Mucosa of stomach (tissue), 1 donor: Measurements from ENCODE around the gene RASL10B.
"Not testable (repeated sequence)": the region's sequence is repeated elsewhere in the genome, so short reads cannot be mapped to it uniquely, and the experiment has no call there.

Experiments used
- H3K27me3 ChIP-seq: one replicate; pipeline ENCODE4 v1.7.0; 2013; ENCODE audit warnings: mild to moderate bottlenecking, low read length; ENCODE audit not compliant: control insufficient read depth, insufficient read depth
- H3K36me3 ChIP-seq: one replicate; pipeline ENCODE4 v1.7.0; 2013; ENCODE audit warnings: low read length; ENCODE audit not compliant: control insufficient read depth, insufficient read depth
- H3K4me1 ChIP-seq: one replicate; pipeline ENCODE4 v1.7.0; 2013; ENCODE audit warnings: mild to moderate bottlenecking, low read length; ENCODE audit not compliant: control insufficient read depth, insufficient read depth
- H3K4me3 ChIP-seq: one replicate; pipeline ENCODE4 v1.7.0; 2013; ENCODE audit warnings: low read length
- H3K9ac ChIP-seq: one replicate; pipeline ENCODE4 v1.7.0; 2013; ENCODE audit warnings: mild to moderate bottlenecking, low read length, moderate library complexity
- H3K9me3 ChIP-seq: one replicate; pipeline ENCODE4 v1.7.0; 2013; ENCODE audit warnings: mild to moderate bottlenecking, low read length, moderate library complexity; ENCODE audit not compliant: control insufficient read depth
- donor health status: Pancreatic carcinoma.

Gene RASL10B

DNA sequence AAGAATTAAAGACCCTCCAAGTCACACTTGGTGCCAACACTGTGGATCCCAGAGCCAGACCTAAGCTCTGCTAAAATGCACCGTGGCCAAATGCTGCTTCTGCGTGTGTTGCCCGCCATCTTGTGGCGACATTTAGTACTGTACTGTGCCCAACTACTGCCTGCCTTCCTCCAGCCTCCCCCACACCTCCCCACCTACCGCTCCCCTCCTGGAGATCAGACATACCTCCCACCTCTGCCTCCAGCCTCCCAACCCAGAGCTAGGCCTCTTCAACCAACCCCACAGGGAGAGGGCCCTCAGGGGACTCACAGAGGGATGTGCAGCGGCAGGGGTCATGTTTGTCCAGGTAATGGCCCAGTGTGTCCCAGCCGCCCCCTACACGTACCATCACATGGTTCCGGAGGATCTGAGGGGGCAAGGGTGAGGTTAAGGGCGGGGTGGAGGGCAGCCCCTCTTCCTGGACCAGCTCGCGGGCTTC is 16.1 kb downstream of the RASL10B start:
- Histone ChIP-seq H3K4me1 (peaks cover 35% of the 10 kb centered on the region), H3K27me3 (peaks cover 44% of the 10 kb centered on the region), H3K4me3 (no peak overlapping the region), H3K9ac (no peak overlapping the region), H3K9me3 (no peaks in the 10 kb centered on the region), H3K36me3 (no peaks in the 10 kb centered on the region)

DNA sequence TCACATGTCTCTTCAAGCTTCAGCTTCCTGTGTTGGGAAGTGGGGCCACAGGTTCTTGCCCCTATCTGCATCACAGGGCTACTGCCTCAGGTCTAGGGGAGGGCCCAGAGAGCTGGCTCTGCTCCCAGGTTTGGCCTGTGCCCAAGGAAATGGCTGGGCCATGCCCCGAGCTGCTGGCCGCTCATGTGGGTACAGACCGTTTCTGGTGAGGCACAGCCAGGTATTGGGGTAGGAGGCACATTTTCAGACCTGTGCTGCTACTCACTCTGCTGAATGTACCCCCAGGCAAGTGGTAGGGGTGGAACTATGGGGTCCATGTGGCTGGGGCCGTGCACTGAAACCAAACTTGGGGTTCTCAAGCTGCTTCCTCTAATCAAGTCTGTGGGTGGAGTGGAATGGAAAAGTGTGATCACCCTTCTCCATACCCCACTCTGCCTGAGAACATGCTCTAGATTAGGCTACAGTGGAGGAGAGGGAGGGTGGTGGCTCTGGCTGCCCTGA is 17.0 kb downstream of the RASL10B start:
- Histone ChIP-seq H3K4me1 (peaks cover 39% of the 10 kb centered on the region), H3K9me3 (no peaks in the 10 kb centered on the region), H3K27me3 (peaks cover 44% of the 10 kb centered on the region), H3K9ac (no peak overlapping the region), H3K4me3 (no peak overlapping the region), H3K36me3 (no peaks in the 10 kb centered on the region)

- Histone ChIP-seq H3K9me3 (no peaks in the 10 kb centered on the region), H3K4me3 (no peak overlapping the region), H3K9ac (no peak overlapping the region), H3K27me3 (peaks cover 40% of the 10 kb centered on the region), H3K4me1 (peaks cover 39% of the 10 kb centered on the region), H3K36me3 (no peaks in the 10 kb centered on the region)
Observed at GRCh38 chr17:35748979-35749378, 17.5 kb downstream of the RASL10B start.

GRCh38 chr17:35749560-35750412 is 18.3 kb downstream of the RASL10B start:
- Histone ChIP-seq H3K27me3 (peaks cover 40% of the 10 kb centered on the region), H3K4me1 (peaks cover 39% of the 10 kb centered on the region), H3K36me3 (no peaks in the 10 kb centered on the region), H3K4me3 (no peak overlapping the region), H3K9me3 (no peaks in the 10 kb centered on the region), H3K9ac (no peak overlapping the region)

DNA sequence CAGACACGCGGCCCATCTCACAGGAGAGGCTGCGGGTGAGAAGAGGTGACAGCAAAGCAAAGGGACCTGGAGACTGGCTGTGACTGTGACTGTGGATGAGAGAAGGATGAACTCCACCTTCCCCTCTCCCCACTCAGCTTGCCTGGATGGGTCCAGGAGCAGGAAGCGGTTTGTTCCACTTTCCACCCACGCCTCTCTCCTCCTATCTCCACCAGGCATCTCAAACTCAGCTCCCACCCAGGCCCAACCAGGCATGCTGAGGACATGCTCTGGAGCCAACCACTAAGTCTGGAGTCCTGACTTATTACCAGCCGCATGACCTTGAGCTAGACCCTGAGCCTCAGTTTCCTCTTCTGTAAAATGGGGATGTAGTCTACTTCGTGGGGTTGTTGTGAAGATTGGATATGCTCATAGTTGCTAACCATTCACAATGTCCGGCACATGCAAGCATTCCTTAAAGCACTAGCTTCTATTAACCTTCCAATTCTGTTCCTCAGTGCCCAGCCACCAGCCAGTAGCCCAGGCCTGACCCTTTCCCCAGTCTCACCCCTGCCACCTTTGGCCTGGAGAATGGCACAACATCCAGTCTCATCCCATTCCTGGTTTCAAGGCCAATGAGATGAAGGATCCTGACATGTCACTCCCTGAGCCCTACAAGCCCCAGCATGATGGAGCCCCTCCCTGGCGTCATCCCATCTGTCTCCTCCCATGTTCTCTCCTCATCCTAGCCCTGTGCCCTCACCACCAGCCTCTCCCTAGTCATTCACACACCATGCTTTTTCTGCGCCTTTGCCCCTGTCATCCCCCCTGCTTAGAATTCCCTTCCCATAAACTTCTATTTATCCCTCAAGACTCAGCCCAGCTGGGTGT is 19.3 kb downstream of the RASL10B start:
- H3K36me3 ChIP-seq = no peaks in the 10 kb centered on the region
- peaks cover 40% of the 10 kb centered on the region for H3K27me3 ChIP-seq
- H3K4me3 ChIP-seq = no peak overlapping the region
- H3K9me3 ChIP-seq = no peaks in the 10 kb centered on the region
- no peak overlapping the region for H3K9ac ChIP-seq
- H3K4me1 ChIP-seq = peaks cover 39% of the 10 kb centered on the region

GRCh38 chr17:35751541-35751940 is 20.1 kb downstream of the RASL10B start:
- not testable (repeated sequence) for H3K9ac ChIP-seq, H3K36me3 ChIP-seq, H3K9me3 ChIP-seq, H3K4me3 ChIP-seq
- Histone ChIP-seq H3K27me3 (peaks cover 38% of the 10 kb centered on the region), H3K4me1 (peaks cover 39% of the 10 kb centered on the region)

GRCh38 chr17:35752471-35752870 is 21.0 kb downstream of the RASL10B start:
- Histone ChIP-seq H3K9ac (no peak overlapping the region), H3K9me3 (no peaks in the 10 kb centered on the region), H3K27me3 (peaks cover 36% of the 10 kb centered on the region), H3K36me3 (no peaks in the 10 kb centered on the region), H3K4me1 (peaks cover 36% of the 10 kb centered on the region), H3K4me3 (no peak overlapping the region)

GRCh38 chr17:35752945-35753764 is 21.7 kb downstream of the RASL10B start, which contains the start of gene GAS2L2:
GAS2L2 (minus strand) TSS chr17:35753239; CDS start chr17:35752850, 389 bp downstream.
- Histone ChIP-seq H3K27me3 (peaks cover 36% of the 10 kb centered on the region), H3K4me3 (no peak within 1 kb of the TSS), H3K9ac (no peak within 1 kb of the TSS), H3K4me1 (peaks cover 30% of the 10 kb centered on the region), H3K36me3 (no peaks in the 10 kb centered on the region), H3K9me3 (no peaks in the 10 kb centered on the region)

DNA sequence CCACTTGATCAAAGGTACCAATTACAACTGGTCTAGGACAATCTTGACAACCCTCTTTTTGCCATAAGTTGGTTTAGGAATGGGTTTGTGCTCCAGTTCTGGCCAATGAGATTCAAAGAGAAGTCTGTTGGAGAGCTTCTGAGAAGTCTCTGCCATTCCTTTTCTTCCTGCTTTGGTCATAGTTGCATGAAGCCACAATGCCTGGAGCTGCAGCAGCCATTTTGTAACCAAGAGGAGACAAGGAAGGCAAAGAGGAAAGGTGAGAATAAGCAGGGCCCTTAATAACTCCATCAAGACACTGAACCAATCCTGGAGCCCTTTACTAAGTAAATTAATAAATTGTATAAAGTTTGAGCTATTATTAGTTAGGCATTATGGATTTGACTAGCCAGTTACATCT is 25.8 kb downstream of the RASL10B start:
- H3K9ac ChIP-seq = no peak overlapping the region
- H3K4me1 ChIP-seq = peaks cover 7% of the 10 kb centered on the region
- no peaks in the 10 kb centered on the region for H3K9me3 ChIP-seq
- peaks cover 11% of the 10 kb centered on the region for H3K27me3 ChIP-seq
- H3K4me3 ChIP-seq = no peak overlapping the region
- no peaks in the 10 kb centered on the region for H3K36me3 ChIP-seq

DNA sequence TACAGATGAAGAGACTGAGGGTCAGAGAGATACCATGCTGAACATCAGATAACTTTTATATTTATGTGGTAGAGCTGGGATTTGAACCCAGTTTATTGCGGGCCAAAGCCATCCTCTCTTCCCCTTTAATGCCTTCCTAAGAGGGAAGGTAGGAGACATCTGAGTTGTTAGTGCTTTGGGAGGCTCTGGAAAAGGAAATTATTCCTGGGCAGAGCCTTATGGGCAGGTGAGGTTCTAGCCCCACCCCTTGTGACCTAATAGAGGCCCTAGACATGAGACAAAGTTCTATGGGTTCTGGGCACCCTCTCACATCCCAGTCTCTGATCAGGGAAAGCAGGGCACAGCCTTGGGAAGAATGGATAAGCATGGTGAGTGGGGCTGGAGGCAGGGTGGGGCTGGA is 29.1 kb downstream of the RASL10B start, which contains the start of gene C17orf50:
TSS of gene C17orf50 (plus strand) at position 301 of the 400 bp plus-strand sequence. CDS start at position 356, 55 bp downstream.
- peaks cover 16% of the 10 kb centered on the region for H3K4me1 ChIP-seq
- no peaks in the 10 kb centered on the region for H3K9me3 ChIP-seq
- no peaks in the 10 kb centered on the region for H3K27me3 ChIP-seq
- no peaks in the 10 kb centered on the region for H3K36me3 ChIP-seq
- H3K9ac ChIP-seq = no peak within 1 kb of the TSS
- H3K4me3 ChIP-seq = no peak within 1 kb of the TSS

DNA sequence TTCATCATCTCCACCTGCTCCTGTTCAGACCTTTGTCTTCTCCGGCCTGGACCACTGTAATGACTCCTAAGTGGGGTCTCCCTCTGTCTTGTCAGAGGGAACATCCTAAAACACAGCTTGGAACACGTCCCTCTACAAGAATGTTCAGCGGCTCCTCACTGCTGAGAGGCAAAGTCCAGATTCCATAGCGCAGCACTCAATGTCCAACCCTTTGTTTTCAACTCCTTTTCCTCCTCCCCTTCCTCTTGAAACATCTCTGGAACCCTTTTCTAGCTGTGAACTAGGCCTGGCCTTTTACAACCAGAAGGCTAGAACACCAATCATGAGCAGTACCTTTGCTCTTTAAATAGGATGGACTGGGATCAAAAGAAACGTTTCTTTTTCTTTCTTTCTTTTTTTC is 30.2 kb downstream of the RASL10B start:
- Histone ChIP-seq H3K9ac (no peak overlapping the region), H3K36me3 (no peaks in the 10 kb centered on the region), H3K4me1 (peaks cover 16% of the 10 kb centered on the region), H3K4me3 (no peak overlapping the region), H3K9me3 (no peaks in the 10 kb centered on the region), H3K27me3 (no peaks in the 10 kb centered on the region)
